D341Med (cell line): ENCODE measurements around the gene SRC.

Source experiments
- DNase-seq: peaks from one replicate; pipeline ENCODE4 v3.0.0; 2012; ENCODE audit warnings: low spot score

The SRC gene

DNA sequence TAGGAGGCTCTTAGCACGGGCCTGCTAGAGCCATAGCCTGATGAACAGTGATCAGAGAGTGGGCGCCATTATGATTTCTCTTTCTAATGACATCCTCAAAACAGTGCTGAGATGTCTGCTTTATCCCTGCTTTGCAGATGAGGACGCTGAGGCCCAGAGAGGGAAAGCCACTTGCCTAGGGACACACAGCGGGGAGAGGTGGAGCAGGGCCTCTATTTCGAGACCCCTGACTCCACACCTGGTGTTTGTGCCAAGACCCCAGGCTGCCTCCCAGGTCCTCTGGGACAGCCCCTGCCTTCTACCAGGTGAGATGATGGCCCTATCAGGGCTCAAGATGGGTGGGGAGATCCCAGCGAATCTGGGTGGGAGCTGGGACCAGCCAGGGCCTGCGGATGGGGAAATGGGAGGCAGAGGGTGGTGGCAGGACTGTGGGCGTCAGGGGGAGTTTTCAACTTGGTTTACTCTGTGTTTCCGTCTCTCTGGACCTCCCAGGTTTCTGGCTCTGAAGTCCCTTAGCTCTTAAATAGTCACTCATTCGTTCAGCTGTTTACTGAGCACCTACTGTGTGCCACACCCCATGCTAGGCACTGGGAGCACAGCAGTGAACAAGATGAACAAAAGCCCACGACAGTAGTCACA lies 36.7 kb downstream of the SRC start:
- no peak for DNase-seq

GRCh38 chr20:37383229-37383989 lies 37.5 kb downstream of the SRC start:
- no peak for DNase-seq

- peak; percentile 94 for DNase-seq
Observed at GRCh38 chr20:37384683-37385174, 38.8 kb downstream of the SRC start.

DNA sequence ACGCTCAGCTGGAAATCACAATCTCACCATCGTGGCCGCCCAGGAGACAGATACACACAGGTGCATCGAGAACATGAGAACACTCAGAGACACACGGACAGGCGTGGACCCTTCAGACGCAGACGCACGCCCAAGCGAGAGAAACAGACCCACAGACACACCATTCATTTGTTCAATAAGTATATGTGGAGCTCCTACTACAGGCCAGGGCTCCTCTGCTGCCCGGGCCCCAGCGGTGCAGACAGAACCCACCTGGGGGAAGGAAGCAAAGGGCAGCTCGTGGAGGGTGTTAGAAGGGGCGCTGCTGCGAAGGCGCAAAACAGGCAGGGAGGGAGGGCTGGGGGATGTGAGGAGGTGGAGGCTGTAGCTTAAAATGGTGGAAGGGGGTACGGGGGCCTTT lies 39.2 kb downstream of the SRC start:
- DNase-seq = no peak

- DNase-seq = no peak
Observed at GRCh38 chr20:37385659-37386504, 39.9 kb downstream of the SRC start.

DNA sequence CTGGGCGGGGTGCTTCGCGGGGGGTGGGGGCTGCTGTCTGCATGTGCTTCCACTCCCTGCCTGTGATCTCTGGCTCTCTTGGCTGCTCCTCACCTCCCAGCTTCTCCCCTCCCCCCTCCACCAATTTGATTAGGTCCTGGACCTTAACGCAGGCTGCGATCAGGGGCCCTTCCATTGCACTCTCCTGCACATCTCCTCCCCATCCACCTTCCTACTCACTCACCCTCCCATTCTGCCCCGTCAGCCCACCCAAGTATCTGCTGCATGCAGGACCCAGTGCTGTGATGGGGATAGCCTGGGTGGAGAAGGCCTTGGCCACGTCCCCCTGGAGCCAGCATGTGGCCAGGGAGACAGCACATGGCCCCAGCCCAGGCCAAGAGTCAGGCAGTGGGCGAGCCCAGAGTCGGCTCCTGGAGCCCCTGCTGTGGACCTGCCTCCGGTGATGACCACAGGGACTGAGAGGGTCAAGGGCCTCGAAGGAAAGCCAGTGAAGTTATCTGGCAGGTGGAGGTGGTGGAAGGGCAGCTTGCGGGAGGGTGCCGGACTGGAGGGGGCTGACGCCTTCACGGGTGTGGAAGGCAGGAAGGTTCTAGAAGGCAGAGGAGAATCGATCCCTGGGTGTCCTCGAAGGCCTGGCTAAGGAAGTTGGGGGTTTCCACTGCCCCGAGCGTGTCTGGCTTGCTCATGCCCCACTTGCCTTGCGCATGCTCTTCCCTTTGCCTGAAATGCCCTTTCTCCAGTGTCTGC lies 40.7 kb downstream of the SRC start:
- DNase-seq = no peak

GRCh38 chr20:37387519-37388269 lies 41.8 kb downstream of the SRC start:
- DNase-seq = no peak

GRCh38 chr20:37388831-37389230 lies 42.9 kb downstream of the SRC start:
- no peak for DNase-seq

- no peak for DNase-seq
Observed at GRCh38 chr20:37389241-37389747, 43.4 kb downstream of the SRC start.

GRCh38 chr20:37389844-37390275 lies 43.9 kb downstream of the SRC start:
- no peak for DNase-seq

- no peak for DNase-seq
Observed at GRCh38 chr20:37390503-37390890, 44.6 kb downstream of the SRC start.

DNA sequence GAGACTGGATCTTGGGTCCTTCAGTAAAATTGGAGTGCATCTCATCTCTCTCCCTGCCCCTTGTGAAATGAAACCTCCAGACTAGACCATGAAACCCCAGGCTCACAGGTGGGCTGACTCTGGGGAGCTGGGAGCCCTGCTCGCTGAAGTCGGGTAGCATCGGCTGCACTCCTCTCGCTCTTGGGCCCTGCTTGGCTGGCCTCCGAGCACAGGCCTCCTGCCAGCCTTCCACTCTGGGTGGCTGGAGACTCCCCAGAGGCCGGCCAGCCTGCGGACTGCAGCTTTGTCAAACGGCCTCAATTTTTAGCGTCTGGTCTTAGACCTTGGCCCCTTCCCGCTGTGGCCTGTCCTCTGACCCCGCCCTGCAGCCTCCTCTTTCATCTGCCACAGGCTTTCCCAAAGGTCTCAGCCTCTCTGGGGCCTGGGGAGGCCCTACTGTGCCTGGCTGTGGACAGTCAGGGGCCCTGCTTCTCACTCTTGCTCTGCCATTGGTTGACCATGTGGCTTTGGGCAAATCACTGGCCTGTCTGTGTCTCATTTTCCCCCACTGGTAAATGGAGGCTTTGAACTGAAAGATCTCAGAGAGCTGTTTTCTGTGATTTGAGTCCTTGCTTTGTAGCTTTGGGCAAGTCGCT lies 45.1 kb downstream of the SRC start:
- no peak for DNase-seq

DNA sequence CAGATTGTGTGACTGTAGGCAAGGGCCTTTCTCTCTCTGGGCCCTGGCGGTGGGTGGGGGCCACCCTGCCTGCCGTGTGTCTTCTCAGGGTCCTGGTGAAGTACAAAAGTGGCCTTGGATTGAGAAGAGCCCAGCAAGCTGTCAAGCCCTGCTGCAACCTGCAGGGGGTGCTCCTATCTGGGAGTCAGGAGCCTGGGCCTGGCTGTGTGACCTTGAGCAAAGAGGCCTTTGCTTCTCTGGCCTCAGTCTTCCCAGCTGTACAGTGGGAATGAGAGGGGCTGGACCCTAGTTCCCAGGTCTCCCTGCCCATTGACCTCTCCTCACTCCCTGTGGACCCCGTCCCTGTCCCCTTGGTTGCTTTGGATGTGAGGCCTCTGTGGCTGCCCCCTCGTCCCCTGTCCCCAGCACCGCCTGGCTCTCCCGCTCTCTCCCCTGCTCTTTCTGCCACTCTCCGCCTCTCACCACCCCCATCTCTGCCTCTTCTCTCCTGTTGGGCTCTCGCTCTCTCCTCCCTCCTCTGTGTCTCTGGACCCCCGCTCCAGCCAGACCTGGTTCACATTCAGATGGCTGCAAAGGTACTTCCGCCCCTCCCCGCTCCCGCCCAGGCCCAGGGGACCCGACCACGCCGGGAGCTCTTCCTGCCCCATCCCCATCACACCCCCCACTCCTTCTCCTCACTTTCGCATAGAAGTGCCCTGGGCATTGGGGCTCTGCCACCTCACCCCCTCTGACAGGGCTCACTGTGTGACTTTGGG lies 46.7 kb downstream of the SRC start:
- DNase-seq = peak; percentile 62

- DNase-seq = no peak
Observed at GRCh38 chr20:37393196-37393862, 47.4 kb downstream of the SRC start.

DNA sequence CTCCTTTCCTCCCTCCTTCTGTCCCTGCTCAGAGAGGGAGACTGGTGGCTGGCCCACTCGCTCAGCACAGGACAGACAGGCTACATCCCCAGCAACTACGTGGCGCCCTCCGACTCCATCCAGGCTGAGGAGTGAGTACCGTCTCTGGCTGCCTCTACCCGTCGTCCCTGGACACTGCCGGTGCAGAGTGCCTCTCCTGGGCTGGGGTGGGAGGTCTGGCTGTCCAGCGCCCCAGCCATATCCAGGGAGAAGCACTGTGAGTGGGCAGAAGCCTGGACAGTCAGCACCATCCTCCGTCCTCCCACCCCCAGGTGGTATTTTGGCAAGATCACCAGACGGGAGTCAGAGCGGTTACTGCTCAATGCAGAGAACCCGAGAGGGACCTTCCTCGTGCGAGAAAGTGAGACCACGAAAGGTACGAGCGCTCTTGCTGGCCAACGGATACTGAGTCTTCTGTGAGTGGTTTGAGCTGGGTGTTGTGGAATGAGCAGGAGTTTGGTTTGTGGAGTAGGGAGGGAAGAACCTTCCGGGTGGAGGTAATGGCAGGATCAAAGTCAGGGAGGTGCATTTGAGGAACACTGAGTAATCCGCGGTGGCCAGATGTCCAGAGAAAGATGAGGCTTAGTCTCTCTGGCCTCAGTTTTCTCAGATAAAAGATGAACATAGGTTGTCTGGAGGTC lies 48.1 kb downstream of the SRC start:
- no peak for DNase-seq

DNA sequence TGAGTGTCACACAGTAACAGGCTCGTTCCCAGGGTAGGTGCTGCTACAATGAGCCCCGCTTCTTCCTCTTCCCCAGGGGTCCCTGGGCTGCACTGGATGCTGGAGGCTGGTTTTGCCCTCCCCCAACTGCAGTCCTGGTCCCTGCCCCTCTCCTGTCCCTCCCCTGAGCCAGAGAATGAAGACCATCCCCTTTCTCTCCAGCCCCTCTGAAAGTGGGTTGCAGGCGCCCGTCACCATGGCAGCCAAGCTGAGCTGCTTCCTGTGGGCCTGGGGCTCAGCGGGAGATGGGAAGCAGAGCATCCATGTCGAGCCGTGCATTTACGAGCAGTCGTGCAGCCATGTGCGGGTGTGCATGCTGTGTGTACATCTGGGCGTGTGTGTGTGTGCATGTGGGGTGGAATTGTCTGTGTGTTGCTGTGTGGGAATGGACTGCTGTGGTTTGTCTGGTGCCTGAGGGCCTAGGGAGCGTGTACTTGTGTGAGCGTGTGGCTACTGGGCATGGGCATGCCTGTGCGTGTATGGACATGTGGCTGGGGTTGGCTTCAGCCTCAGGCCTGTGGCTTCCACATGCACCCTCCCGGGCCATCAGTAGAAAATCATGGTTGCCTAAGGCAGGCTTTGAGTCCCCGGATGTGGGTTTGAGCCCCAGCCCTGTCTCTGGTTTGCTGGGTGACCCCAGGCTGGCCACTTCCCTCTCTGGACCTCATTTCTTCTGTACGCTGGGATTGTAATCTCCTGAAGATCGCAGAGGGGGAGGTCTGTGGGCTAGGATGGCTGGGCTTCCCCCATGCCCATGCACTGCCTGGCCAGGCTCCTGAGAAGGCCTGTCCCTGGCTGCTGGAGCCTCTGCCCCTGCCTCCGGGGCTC lies 48.8 kb downstream of the SRC start:
- DNase-seq = no peak

- no peak for DNase-seq
Observed at GRCh38 chr20:37395410-37395797, 49.5 kb downstream of the SRC start.
